H4 (cell line): ENCODE results near the gene PPT1. TPM values are rescaled to one million over a fixed set of nuclear protein-coding genes. Genes with fewer than 3 reads are reported as not detected.
"Not testable (repeated sequence)": the region's sequence is repeated elsewhere in the genome, so short reads cannot be mapped to it uniquely, and the experiment has no call there.

Source experiments
- DNase-seq: peaks from one replicate; pipeline ENCODE4 v3.0.0-alpha.2; 2015; ENCODE audit warnings: low spot score
- total RNA-seq: library from RNA; depleted of rRNA; stranded (reverse); fragments of >200 nt; shearing (Covaris generic); gene quantifications from 2 replicates; pipeline ENCODE4 v1.2.3, GENCODE V29; 2014

PPT1 gene
- total RNA-seq, 1 experiment from 2014 or later: 157 TPM

GRCh38 chr1:40057310-40058030, 39.6 kb downstream of the PPT1 start:
- DNase-seq: no peak

DNA sequence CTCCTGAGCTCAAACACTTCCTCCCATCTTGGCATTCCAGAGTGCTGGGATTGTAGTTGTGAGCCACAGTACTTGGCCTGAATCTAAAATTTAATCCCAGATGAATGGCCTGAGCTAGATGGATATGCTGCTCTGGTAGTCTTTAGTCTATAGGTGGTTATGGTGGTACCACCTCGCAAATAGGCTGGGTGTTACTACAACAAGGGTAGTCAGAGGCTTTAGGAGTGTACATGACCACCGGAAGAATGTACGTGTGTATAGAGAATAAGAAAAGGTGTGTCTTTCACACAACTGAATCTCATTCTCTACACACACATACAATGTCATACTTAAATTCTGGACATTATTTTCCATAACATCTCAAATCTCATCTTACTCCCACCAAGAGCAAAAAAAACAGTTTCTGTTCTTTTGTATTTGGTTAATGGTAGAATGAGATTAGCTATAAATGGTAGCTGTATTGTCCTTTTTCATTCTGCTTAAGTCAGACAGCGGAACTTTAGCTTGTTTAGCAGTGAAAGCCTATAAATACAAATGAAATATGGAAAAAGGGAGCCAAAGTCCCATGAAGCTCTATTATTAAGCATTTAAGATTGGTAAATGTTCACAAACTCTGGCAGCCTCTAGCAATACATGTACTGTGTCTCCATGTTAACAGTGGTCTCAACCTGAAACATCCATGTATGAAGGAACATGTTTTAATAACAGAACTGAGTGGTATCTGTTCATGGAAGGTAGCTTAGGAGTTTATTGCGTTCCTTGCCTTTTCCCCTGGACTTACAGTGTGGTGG, 40.3 kb downstream of the PPT1 start:
- DNase-seq: no peak

GRCh38 chr1:40053138-40053887, 43.7 kb downstream of the PPT1 start:
- DNase-seq: no peak

DNA sequence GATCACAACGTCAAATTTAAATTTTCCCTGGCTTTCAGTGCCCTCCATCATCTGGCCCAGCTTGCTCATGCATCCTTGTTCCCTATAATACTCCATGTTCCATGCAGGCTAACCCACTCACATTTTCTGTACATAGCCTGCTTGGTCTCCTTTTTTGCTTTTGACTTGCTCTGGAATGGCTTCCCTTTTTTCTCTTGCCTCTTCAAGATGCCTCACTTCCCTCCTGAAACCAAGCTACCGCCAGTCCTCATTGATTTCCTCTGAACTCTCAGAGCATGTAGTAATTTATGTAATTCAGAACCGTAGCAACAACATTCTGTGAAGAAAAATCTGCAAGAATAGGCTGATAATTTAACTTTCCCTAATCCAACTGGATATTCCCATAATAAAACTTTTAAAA, 46.2 kb downstream of the PPT1 start:
- no peak for DNase-seq

DNA sequence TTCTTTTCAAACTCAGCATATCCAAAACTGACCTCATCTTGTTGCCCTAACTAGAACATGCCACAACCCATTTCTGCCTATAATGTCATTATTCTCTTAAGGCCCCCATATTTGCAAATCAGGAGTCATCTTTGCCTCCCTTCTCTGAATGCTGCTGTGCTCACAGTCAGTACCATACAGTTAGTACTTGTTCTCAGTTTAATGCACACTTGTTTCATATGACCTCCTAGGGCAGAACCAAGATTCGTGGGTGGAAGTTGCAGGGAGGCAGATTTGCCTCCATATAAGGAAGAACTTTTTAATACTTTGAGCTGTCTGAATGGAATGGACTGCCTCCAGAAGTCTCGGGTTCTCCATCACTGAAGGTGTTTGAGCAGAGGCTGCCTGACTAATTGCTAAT, 47.3 kb downstream of the PPT1 start:
- DNase-seq: no peak

DNA sequence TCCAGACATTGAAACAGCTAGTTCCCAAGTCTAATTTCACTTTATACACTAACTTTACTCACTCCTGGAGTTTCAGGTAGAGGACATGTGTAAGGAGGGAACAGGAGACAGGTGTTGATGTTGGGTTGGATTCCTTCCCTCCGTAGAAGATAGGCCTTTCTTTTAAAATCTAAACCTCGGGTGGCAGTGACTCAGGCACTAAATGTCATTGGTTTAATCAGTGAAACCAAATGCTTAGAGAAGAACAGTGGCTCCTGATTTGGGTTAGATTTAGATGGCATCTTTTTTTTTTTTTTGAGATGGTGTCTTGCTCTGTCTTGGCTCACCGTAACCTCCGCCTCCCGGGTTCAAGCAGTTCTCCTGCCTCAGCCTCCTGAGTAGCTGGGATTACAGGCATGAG, 49.3 kb downstream of the PPT1 start:
- DNase-seq: no peak

GRCh38 chr1:40047276-40047675, 49.8 kb downstream of the PPT1 start:
- DNase-seq: no peak

DNA sequence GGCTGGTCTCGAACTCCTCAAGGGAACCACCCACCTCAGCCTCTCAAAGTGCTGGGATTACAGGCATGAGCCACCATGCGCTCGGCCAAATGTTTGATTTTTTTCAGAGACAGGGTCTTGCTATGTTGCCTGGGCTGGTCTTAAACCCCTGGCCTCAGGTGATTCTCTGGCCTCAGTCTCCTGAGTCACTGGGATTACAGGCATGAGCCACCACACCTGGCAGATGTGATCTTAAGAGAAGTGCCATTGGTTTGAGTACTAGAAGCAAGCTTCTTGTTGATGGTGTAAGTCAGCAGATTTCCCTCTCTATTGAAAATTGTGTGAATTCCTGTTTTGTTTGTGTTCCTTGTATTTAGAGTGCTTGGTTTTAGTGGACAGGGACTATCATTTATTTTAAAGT, 51.3 kb downstream of the PPT1 start:
- DNase-seq: no peak

DNA sequence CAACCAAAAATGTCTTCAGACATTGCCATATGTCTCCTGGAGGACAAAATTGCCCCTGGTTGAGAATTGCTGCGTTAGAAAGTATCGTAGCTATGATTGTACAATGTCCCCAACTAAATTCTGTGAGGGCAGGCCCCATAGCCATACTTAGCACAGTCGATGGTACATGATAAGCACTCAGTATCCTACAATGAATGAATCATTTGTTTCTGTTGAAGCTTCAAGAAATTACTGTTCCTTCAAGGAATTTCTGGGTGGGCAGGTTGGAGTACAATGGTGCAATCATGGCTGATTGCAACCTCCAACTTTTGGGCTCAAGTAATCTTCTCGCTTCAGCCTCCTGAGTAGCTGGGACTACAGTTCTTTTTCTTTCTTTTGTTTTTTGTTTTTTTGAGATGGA, 51.9 kb downstream of the PPT1 start:
- DNase-seq: no peak

DNA sequence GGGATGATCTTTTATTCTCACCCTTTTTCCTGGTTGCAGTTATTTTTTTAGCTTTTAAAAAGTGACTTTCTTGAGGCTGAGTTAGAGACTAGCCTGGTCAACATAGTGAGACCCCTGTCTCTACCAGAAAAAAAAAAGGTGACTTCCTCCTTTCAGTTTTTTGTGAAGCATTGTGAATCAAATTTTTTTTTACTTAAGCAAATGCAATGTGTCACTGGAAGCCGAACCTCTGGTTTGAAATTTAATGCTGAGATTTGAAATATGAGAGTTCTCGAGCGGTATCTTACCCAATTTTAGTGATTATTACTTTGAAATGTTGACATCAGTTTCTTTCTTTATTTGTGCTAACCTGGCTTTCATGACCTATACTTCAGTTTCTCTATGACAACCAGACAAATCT, 52.9 kb downstream of the PPT1 start:
- DNase-seq: no peak

DNA sequence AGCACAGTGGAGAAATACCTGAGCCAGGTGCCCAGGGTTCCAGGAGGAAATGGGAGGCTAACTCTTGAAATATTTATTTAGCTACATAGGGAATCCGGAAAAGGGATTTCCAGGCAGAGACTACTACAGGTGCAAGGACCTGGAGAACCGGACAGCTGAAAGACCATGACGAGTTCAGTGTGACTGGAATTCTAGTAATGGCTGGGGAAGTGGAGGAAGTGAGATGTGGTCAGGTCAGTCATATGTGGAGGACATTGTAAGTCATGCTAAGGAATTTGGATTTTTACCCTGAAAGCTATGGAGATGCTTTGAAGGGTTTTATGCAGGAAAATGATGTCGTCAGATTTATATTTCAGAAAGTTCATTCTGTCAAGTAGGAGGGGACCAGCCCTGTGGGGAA, 54.7 kb downstream of the PPT1 start:
- no peak for DNase-seq

DNA sequence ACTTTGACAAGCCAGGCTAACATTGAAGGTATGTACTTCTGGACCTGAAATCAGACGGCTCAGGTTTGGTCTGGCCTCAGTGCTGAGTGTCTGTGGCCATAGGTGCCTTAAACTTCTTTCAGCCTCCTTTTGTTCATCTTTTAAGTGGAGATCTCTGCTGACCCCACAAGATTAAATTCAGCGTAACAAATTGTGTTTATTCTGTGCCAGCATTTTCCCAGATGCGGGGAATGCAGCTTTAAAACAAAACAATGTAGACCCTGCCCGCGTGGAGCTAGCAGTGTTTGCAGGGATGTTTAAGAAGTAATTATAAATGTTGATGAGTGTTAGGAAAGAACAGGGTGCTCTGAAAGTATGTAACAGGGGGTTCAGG, 55.6 kb downstream of the PPT1 start:
- no peak for DNase-seq

DNA sequence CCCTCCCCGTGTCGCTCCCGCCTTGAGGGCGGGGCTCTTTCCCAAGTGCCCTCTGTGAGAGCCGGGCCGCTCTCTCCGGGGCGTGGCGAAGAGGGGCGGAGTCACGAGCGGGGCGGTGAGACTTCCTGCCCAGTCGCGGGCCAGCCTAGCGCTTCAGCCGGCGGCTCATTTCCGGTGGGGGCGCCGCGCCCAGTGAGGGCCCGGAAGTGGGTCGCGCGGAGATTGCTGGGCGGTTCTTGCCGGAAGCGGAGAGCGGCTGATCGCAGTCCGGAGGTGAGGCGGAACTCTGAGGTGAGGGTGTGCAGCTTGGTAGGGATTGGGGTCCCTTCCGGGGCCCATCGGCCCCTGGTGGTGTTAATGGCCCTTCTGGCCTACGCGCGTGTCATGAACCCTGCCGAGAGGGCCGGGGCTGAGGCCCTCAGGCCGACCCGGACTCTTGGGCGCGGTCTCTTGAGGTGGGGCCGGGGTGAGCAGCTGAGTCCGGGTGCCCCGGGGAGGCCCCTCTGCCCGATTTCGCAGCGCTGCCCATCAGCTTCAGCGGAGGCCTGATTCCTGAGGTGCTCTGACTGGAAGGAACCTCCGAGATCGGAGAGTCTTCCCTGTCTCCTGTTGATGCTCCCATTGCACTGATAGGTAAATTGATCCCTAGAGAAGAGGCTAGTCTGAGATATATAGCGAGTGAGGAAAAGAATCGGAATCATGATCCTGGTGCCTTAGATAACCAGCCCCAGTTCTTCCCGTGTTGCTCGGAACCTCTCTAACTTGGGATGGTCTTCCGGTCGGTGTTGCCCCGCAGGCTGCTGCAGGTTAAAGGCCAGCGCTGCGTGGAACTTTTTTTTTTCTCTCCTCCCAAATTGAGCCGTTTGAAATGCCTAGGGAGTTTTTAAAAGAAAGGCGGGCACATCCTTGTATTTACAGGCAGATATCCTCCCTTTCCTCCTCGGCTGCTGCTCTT, 56.3 kb downstream of the PPT1 start, which contains the start of gene CAP1:
TSS of gene CAP1 (plus strand) at position 219 of the 955 bp plus-strand sequence. CDS start 18,618 bp downstream, outside the sequence.
- DNase-seq: peak; percentile 98

- DNase-seq: peak; percentile 96
These were observed 57.1 kb downstream of the PPT1 start for GRCh38 chr1:40039757-40040510.

- peak; percentile 39 for DNase-seq
These were observed 57.8 kb downstream of the PPT1 start for GRCh38 chr1:40039245-40039756.

DNA sequence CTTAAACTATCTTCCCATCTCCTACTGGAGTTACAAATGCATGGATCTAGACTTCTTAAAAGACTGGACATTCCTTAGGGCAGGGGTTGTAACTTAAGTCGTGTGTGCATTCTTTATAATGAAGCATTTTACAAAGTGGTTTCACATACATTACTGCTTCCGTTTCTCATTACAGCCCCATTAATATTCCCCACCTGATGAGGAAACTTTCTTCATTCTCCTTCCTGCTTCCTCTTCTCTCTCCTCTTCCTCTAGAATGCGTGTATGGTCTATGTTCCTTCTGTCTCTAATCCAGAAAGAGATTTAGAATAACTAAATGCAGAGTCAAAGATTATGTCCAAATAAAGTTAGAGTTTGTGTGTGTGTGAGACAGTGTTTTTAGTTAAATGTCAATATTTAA, 58.4 kb downstream of the PPT1 start:
- no peak for DNase-seq

- not testable (repeated sequence) for DNase-seq
These were observed 59.8 kb downstream of the PPT1 start for GRCh38 chr1:40037254-40037653.

GRCh38 chr1:40036574-40036973, 60.5 kb downstream of the PPT1 start:
- peak; percentile 54 for DNase-seq

GRCh38 chr1:40034869-40035268, 62.2 kb downstream of the PPT1 start:
- DNase-seq: no peak

GRCh38 chr1:40032240-40032891, 64.7 kb downstream of the PPT1 start:
- peak; percentile 64 for DNase-seq
